KOPT-K1 (cell line): ENCODE data around the gene UGT1A8.
"Not testable (repeated sequence)": the region's sequence is repeated elsewhere in the genome, so short reads cannot be mapped to it uniquely, and the experiment has no call there.

Source experiments
- H3K27ac ChIP-seq: fragments of 200-600 bp; sonication (generic); 2 replicates; pipeline ENCODE4 v1.5.1; 2016; ENCODE audit warnings: antibody characterized with exemption, mild to moderate bottlenecking, low read depth, low read length; ENCODE audit not compliant: poor library complexity, severe bottlenecking
- H3K36me3 ChIP-seq: fragments of 200-600 bp; sonication (generic); 2 replicates; pipeline ENCODE4 v1.5.1; 2017; ENCODE audit warnings: antibody characterized with exemption, mild to moderate bottlenecking, low read length, moderate library complexity; ENCODE audit not compliant: insufficient read depth
- H3K9me3 ChIP-seq: fragments of 200-600 bp; sonication (generic); 2 replicates; pipeline ENCODE4 v1.5.1; 2017; ENCODE audit warnings: antibody characterized with exemption, low read length, mild to moderate bottlenecking; ENCODE audit not compliant: insufficient read depth, poor library complexity, severe bottlenecking

The UGT1A8 gene

GRCh38 chr2:233708942-233709341 lies 91.5 kb downstream of the UGT1A8 start:
- Histone ChIP-seq H3K9me3 (no peaks in the 10 kb centered on the region), H3K36me3 (no peaks in the 10 kb centered on the region), H3K27ac (no peak overlapping the region)

GRCh38 chr2:233711312-233712008 lies 94.0 kb downstream of the UGT1A8 start:
- no peaks in the 10 kb centered on the region for H3K9me3 ChIP-seq
- H3K27ac ChIP-seq: no peak overlapping the region
- no peaks in the 10 kb centered on the region for H3K36me3 ChIP-seq

- no peak within 1 kb of the TSS for H3K27ac ChIP-seq
- H3K9me3 ChIP-seq: no peaks in the 10 kb centered on the region
Observed at GRCh38 chr2:233712611-233713261, 95.3 kb downstream of the UGT1A8 start, which contains the start of gene UGT1A5. TSS of gene UGT1A5 (plus strand) at chr2:233712907. CDS start at chr2:233712992, 85 bp downstream.

GRCh38 chr2:233713262-233713615 lies 95.8 kb downstream of the UGT1A8 start:
- no peak overlapping the region for H3K27ac ChIP-seq
- H3K9me3 ChIP-seq: no peaks in the 10 kb centered on the region
- no peaks in the 10 kb centered on the region for H3K36me3 ChIP-seq

More at GRCh38 chr2:233712611-233713261, 95.3 kb downstream of the UGT1A8 start, which contains the start of gene UGT1A5:
- no peaks in the 10 kb centered on the region for H3K36me3 ChIP-seq

- H3K36me3 ChIP-seq: no peaks in the 10 kb centered on the region
- no peaks in the 10 kb centered on the region for H3K9me3 ChIP-seq
- H3K27ac ChIP-seq: no peak overlapping the region
Observed at GRCh38 chr2:233714121-233714520, 96.7 kb downstream of the UGT1A8 start.

GRCh38 chr2:233718552-233718951 lies 101.1 kb downstream of the UGT1A8 start, which contains the start of gene UGT1A4:
TSS of gene UGT1A4 (plus strand) at chr2:233718736. CDS start at chr2:233718821, 85 bp downstream.
- H3K27ac ChIP-seq: no peak within 1 kb of the TSS
- H3K9me3 ChIP-seq: no peaks in the 10 kb centered on the region
- no peaks in the 10 kb centered on the region for H3K36me3 ChIP-seq

GRCh38 chr2:233728723-233729301 lies 111.4 kb downstream of the UGT1A8 start, which contains the start of gene UGT1A3:
TSS of gene UGT1A3 (plus strand) at chr2:233729042. CDS start at chr2:233729127, 85 bp downstream.
- Histone ChIP-seq H3K36me3 (no peaks in the 10 kb centered on the region), H3K9me3 (no peaks in the 10 kb centered on the region), H3K27ac (no peak within 1 kb of the TSS)

- H3K9me3 ChIP-seq, H3K27ac ChIP-seq, H3K36me3 ChIP-seq: not testable (repeated sequence)
Observed at GRCh38 chr2:233736868-233737653, 119.6 kb downstream of the UGT1A8 start.

GRCh38 chr2:233740870-233741269 lies 123.4 kb downstream of the UGT1A8 start:
- H3K27ac ChIP-seq: no peak overlapping the region
- H3K9me3 ChIP-seq: peaks cover 4% of the 10 kb centered on the region
- no peaks in the 10 kb centered on the region for H3K36me3 ChIP-seq

- H3K27ac ChIP-seq: no peak overlapping the region
- no peaks in the 10 kb centered on the region for H3K9me3 ChIP-seq
- H3K36me3 ChIP-seq: no peaks in the 10 kb centered on the region
Observed at GRCh38 chr2:233743464-233744259, 126.2 kb downstream of the UGT1A8 start.

- Histone ChIP-seq H3K9me3 (peaks cover 2% of the 10 kb centered on the region), H3K27ac (no peak overlapping the region), H3K36me3 (no peaks in the 10 kb centered on the region)
Observed at GRCh38 chr2:233745073-233745755, 127.8 kb downstream of the UGT1A8 start.

- H3K9me3 ChIP-seq, H3K36me3 ChIP-seq, H3K27ac ChIP-seq: not testable (repeated sequence)
Observed at GRCh38 chr2:233745838-233746237, 128.4 kb downstream of the UGT1A8 start.

GRCh38 chr2:233746475-233747282 lies 129.2 kb downstream of the UGT1A8 start:
- H3K36me3 ChIP-seq: no peaks in the 10 kb centered on the region
- H3K27ac ChIP-seq: no peak overlapping the region
- peaks cover 16% of the 10 kb centered on the region for H3K9me3 ChIP-seq
